MG63 (cell line): Measurements from ENCODE around the gene PABPC5. TPM values are rescaled to one million over a fixed set of nuclear protein-coding genes. Genes with fewer than 3 reads are reported as not detected.

Experiments used
- DNase-seq: peaks from one replicate; pipeline ENCODE4 v3.0.0-alpha.2; 2020
- H3K27me3 ChIP-seq: fragments of 250-450 bp; sonication (Bioruptor Pico); 2 replicates; pipeline ENCODE4 v1.5.1; 2020; ENCODE audit warnings: mild to moderate bottlenecking, moderate library complexity
- H3K36me3 ChIP-seq: fragments of 250-450 bp; sonication (Bioruptor Pico); 2 replicates; pipeline ENCODE4 v1.5.1; 2020; ENCODE audit warnings: mild to moderate bottlenecking, moderate library complexity
- H3K4me3 ChIP-seq: fragments of 250-450 bp; sonication (Bioruptor Pico); 2 replicates; pipeline ENCODE4 v1.5.1; 2020; ENCODE audit warnings: mild to moderate bottlenecking, moderate library complexity
- H3K9me3 ChIP-seq: fragments of 250-450 bp; sonication (Bioruptor Pico); 2 replicates; pipeline ENCODE4 v1.5.1; 2020; ENCODE audit warnings: mild to moderate bottlenecking, moderate library complexity
- total RNA-seq: library from RNA; depleted of rRNA; stranded (reverse); fragments of >200 nt; shearing (Covaris generic); gene quantifications from 2 replicates; pipeline ENCODE4 v1.2.3, GENCODE V29; 2014; ENCODE audit warnings: low replicate concordance; rRNA removed

Gene PABPC5
- 1.1 and 3.0 TPM in 2 replicates for total RNA-seq

GRCh38 chrX:91434351-91435168 lies at the start of gene PABPC5:
Gene PABPC5 (plus strand): TSS chrX:91434839. CDS start chrX:91435578, 739 bp downstream.
- peak; percentile 91 for DNase-seq
- no peaks in the 10 kb centered on the region for H3K9me3 ChIP-seq
- peak within 1 kb of the TSS; percentile 60 for H3K4me3 ChIP-seq
- no peaks in the 10 kb centered on the region for H3K27me3 ChIP-seq
- H3K36me3 ChIP-seq = no peaks in the 10 kb centered on the region

GRCh38 chrX:91389026-91389425 lies 45.6 kb upstream of the PABPC5 start:
- DNase-seq = no peak
- Histone ChIP-seq H3K9me3 (no peaks in the 10 kb centered on the region), H3K4me3 (no peak overlapping the region), H3K36me3 (no peaks in the 10 kb centered on the region), H3K27me3 (no peaks in the 10 kb centered on the region)

DNA sequence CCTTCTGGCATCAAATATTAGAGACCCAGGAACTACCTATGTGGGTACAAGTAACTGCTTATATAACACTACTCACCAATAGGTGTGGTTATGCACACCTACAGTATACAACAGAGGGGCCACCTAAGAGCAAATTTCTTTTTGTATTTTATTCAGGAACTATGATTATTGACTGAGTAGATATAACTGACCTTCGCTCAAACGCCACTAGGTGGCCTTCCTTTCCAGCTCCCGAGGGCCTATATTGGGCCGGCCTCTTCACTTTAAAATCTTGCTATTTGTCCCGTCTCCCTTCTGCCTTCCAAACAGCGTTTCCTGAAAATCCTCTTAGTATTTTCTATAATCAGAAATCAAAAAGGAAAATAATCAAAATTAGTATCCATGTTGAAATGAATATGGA lies 19.9 kb upstream of the PABPC5 start:
- no peak overlapping the region for H3K4me3 ChIP-seq
- no peak for DNase-seq
- no peaks in the 10 kb centered on the region for H3K36me3 ChIP-seq
- H3K27me3 ChIP-seq = no peaks in the 10 kb centered on the region
- H3K9me3 ChIP-seq = no peaks in the 10 kb centered on the region

GRCh38 chrX:91435395-91435794 lies 756 bp downstream of the PABPC5 start:
- Histone ChIP-seq H3K27me3 (no peaks in the 10 kb centered on the region), H3K4me3 (peak overlapping the region; percentile 60), H3K36me3 (no peaks in the 10 kb centered on the region), H3K9me3 (no peaks in the 10 kb centered on the region)
- no peak for DNase-seq
